Right ventricle myocardium inferior (tissue), 1 donor: ENCODE data around the gene AKR1D1. TPM values are rescaled to one million over a fixed set of nuclear protein-coding genes. Genes with fewer than 3 reads are reported as not detected.
"Not testable (repeated sequence)": the region's sequence is repeated elsewhere in the genome, so short reads cannot be mapped to it uniquely, and the experiment has no call there.

Experiments used
- ATAC-seq: fragments of 200-7000 bp; cut with Tn5 transposase; one replicate; pipeline ENCODE4 v1.9.1; 2020; ENCODE audit warnings: mild to moderate bottlenecking, moderate library complexity
- DNase-seq: peaks from one replicate; pipeline ENCODE4 v3.0.0; 2021; ENCODE audit errors: missing footprints
- intact Hi-C: fragments of 100-400 bp; cut with DNase I; formaldehyde crosslinking; loops from one replicate; pipeline ENCODE4 v1.11.0; 2022
- long read RNA-seq: library from polyadenylated mRNA; unstranded; transcript quantifications from one replicate; pipeline ENCODE4 v2.0.0, GENCODE V29; 2021
- total RNA-seq: library from RNA; stranded (reverse); fragmentation: NEBNext Ultra II Directional; extraction: Animal tissue kit (Norgen Biotek cat#: 25700); gene quantifications from one replicate; pipeline ENCODE4 v1.2.1, GENCODE V29; 2021
- donor health status: DM: no; HTN: yes; CAD: no; lungs with severe emphysema.

Gene AKR1D1, protein sequence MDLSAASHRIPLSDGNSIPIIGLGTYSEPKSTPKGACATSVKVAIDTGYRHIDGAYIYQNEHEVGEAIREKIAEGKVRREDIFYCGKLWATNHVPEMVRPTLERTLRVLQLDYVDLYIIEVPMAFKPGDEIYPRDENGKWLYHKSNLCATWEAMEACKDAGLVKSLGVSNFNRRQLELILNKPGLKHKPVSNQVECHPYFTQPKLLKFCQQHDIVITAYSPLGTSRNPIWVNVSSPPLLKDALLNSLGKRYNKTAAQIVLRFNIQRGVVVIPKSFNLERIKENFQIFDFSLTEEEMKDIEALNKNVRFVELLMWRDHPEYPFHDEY
- total RNA-seq = not detected
- long read RNA-seq = 0 reads

DNA sequence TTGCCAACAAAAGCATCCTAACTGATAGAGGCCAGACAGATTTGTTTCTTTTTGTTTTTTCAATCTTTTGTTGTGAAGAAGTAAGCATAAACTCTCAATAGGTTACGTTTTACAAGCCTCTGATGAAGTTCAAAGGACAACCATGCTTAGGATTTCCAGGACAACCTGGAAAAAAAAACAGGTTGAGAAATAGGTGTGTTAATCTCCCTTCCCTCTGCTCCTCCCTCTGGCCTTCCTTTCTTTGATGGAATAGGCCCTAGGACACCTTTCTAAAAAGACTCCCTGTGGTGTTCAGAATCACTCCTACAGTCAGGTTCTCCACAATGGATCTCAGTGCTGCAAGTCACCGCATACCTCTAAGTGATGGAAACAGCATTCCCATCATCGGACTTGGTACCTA is at the start of gene AKR1D1:
TSS of gene AKR1D1 (plus strand) at position 264 of the 400 bp plus-strand sequence. CDS start at position 324, 60 bp downstream.
- intact Hi-C loops = no loop called here
- DNase-seq (no peak), ATAC-seq (no peak)

DNA sequence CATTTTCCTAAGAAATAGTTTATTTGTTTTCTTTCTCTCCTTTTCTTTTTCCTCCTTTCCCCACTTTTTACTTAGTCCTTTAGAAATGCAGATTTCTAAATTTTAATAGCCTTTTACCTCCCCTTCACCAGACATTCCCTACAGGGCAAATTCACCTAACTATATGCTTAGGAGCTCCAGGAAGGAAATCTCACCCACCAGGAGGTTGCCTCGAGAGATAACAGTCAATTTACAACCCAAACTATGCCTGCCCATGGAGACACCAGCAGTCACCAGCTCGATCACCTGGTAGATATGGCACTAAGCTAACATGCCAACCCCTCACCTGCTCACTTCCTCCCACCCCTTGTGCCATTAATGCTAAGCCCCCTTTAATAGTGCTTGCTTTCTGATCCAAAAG is 49.2 kb upstream of the AKR1D1 start:
- intact Hi-C loops = no loop called here
- DNase-seq = no peak

DNA sequence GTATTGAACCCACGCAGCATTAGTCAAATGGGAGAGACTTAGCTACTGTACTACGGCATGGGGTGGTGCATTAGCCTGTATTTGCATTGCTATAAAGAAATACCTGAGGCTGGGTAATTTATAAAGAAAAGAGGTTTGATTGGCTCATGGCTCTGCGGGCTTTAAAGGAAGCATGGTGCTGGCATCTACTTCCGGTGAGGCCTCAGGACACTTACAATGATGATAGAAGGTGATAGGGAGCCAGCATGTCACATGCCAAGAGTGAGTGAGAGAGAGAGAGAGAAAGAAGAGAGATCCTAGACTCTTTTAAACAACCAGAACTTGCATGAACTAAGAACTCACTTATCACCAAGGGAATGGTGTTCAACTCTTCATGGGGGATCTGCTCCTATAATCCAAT is 47.1 kb upstream of the AKR1D1 start:
- ATAC-seq = no peak
- intact Hi-C loops = no loop called here
- DNase-seq = no peak

More for the DNA sequence above, 49.2 kb upstream of the AKR1D1 start:
- no peak for ATAC-seq

DNA sequence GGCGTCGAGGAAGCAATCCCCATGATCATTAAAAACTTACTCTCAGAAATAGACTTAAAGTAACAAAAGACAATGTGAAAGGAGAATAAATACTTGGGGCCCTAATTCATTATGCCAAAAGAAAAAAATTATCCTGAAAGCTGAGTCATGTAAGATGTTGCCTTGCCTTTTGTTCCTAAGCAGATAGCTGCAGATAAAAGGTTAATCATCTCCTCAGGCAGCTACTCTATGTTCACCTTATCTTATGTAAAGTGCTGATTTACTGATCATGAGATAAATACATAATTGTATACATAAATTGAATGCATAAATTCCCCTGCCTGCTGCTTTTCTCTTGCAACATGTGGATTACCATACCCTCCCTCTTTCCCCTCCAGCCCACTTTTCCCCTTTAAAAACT is 46.3 kb upstream of the AKR1D1 start:
- no peak for DNase-seq
- intact Hi-C loops = no loop called here
- no peak for ATAC-seq

DNA sequence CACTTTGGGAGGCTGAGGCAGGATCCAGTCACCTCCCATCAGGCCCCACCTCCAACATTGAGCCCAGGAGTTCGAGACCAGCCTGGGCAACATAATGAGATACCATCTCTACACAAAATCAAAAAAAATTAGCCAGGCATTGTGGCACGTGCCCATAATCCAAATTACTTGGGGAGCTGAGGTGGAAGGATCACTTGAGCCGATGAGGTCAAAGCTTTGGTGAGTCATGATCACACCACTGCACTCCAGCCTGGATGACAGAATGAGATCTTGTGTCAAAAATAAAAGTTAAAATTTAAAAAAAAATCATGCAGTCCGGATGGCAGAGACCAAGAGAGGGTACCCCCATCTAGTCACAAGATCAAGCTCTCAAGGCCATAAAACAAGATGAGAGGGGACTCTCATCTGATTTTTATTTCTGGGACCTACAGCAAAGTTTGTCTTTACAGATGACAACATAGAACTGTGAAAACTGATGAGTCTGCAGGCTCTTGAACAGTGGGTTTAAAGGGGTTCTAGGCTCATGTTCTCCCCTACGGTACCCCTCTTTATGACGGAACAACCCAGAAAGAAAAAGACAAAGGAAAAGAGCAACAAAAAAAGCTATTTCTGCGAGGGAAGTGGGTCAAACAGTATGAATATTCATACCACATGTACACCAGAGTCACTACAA is 45.4 kb upstream of the AKR1D1 start:
- intact Hi-C loops = no loop called here
- no peak for DNase-seq
- ATAC-seq = no peak

DNA sequence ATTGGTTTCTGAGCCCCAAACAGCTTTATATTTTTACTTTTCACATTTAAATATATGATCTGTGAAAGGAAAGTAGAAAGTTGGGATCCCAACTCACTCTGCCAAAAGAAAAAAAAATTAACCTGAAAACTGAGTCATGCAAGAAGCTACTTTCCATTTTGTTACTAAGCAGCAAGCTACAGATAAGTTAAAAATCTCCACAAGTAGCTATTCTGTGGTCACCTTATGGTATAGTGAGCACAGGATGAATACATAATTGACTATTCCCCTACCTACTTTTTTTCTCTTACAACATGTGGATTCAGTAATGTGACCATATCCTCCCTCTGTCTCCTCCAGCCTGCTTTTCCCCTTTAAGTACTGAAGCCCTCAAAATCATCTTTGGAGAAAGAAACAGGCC is 44.1 kb upstream of the AKR1D1 start:
- no peak for DNase-seq
- intact Hi-C loops = no loop called here
- ATAC-seq = no peak

DNA sequence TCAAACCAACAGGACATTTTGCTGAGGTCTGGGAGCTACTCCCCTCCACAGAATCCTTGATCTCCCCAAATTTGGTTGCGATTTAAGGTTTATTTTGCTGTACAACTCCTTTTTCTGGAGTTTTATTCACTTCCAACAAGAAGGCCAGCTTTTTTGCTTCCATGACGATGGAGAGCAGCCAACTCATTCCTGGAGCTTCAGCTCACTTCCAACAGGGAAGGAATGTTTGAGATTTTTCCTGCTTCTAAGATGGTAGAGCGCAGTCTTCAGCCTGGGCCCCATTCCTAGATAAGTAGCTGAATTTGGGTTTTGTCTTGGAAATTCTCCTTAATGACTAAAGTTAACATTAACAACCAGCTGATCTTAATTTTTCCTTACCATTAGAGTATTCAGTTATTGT is 43.5 kb upstream of the AKR1D1 start:
- no peak for DNase-seq
- intact Hi-C loops = no loop called here
- ATAC-seq = no peak

DNA sequence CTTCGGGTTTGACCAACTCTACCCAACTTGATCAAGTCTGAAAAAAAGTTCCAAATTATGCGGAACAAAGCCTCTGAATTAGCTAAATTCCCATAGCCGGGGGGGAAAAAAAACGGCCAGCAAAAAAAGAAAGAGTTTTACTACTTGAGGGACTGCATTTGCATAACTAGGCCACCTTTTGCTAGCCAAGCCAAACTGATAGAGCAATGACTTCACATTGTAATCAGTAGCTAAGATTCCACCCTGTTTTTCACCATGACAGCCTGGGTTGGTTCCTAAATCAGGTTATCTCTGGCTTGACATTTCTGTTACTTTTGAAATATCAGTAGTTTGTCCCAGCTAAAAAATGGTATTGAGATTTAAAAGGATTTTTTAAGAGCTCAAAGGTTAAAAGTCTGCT is 43.0 kb upstream of the AKR1D1 start:
- intact Hi-C loops = no loop called here
- no peak for ATAC-seq
- DNase-seq = no peak

DNA sequence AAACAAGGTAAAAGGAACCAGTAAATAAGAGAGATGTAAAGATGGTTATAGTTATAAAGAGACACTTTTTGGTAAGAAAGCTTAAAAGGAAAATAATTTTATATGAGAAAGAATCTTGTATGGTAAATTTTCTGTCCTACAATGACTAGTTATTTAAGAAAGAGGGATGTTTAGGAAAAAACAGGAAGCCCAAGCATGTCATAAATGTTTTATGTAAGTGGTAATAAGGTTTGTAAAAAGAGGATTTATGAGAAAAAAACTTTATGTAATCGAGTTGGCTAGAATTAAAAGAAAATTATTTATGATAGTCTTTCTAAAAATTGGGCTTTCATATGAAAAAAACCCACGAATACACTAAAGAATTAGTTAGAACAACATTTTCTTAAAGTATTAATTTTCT is 40.1 kb upstream of the AKR1D1 start:
- ATAC-seq (no peak), DNase-seq (no peak)
- intact Hi-C loops = no loop called here

DNA sequence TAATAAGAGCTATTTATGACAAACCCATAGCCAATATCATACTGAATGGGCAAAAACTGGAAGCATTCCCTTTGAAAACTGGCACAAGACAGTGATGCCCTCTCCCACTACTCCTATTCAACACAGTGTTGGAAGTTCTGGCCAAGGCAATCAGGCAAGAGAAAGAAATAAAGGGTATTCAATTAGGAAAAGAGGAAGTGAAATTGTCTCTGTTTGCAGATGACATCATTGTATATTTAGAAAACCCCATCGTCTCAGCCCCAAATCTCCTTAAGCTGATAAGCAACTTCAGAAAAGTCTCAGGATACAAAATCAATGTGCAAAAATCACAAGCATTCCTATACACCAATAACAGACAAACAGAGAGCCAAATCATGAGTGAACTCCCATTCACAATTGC is 36.2 kb upstream of the AKR1D1 start:
- ATAC-seq, DNase-seq, intact Hi-C loops: not testable (repeated sequence)

DNA sequence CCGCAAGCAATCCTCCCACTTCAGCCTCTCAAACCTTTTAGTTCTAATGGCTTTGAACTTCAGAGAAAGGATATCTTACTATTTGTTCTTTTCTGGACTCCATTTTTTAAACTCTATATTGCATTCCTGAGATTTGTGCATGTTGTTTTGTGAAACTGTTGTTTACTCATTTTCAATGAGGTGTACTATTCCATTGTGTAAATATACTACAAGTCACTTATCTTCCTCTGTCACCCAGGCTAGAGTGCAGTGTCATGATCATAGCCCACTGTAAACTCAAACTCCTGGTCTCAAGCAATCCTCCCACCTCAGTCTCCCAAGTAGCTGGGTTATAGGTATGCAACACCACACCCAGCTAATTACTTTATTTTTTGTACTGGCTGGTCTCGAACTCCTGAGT is 31.4 kb upstream of the AKR1D1 start:
- intact Hi-C loops = no loop called here
- DNase-seq (no peak), ATAC-seq (no peak)

DNA sequence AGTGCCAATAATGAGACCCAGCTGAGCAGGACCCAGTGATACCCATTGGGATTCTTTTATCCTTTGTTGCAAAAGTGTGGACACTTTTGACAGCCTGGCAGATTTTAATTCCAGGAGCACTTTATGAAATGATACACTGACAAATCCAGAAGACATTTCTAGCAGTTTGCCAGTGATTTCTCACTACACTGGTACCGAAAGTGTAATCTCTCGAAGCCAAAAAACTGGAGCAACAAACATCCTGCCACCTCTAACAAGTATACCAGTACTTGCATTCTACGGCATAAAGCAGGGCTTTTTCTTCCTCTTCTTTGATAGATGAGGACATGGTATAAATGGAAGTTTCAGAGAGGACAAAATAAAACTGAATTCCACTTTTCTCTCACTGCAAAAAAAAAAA is 28.4 kb upstream of the AKR1D1 start:
- ATAC-seq = no peak
- intact Hi-C loops = no loop called here

DNA sequence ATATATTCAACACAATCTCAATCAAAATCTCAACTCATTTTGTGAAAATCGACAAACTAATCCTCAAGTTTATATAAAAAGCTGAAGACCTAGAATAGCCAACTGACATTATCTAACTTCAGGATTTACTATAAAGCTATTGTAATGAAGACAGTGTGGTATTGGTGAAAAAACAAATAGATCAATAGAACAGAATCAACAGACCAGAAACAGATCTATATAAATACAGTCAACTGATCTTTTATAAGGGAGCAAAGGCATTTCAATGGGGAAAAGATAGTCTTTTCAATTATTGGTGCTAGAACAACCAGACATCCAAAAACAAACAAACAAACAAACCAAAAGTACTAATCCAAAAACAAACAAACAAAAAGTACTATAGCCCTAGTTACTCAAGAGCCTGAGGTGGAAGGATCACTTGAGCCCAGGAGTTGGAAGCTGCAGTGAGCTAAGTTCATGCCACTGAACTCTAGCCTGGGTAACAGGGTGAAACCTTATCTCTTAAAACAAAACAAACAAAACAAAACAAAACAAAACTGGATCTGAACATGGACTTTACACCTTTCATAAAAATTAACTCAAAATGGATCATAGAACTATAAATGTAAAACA is 26.6 kb upstream of the AKR1D1 start:
- ATAC-seq = no peak

More for the DNA sequence above, 28.4 kb upstream of the AKR1D1 start:
- no peak for DNase-seq

DNA sequence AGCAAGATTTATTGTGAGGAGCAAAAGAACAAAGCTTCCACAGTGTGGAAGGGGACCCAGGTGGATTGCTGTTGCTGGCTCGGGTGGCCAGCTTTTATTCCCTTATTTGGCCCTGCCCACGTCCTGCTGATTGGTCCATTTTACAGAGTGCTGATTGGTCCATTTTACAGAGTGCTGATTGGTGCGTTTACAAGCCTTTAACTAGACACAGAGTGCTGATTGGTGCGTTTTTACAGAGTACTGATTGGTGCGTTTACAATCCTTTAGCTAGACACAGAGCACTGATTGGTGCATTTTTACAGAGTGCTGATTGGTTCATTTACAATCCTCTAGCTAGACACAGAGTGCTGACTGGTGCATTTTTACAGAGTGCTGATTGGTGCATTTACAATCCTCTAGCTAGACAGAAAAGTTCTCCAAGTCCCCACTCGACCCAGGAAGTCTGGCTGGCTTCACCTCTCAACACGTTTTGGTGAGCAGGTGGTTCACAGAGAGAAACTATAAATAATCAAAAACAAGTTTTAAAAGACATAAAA is 24.5 kb upstream of the AKR1D1 start:
- intact Hi-C loops, DNase-seq, ATAC-seq: not testable (repeated sequence)

More for the DNA sequence above, 26.6 kb upstream of the AKR1D1 start:
- intact Hi-C loops = no loop called here
- no peak for DNase-seq

DNA sequence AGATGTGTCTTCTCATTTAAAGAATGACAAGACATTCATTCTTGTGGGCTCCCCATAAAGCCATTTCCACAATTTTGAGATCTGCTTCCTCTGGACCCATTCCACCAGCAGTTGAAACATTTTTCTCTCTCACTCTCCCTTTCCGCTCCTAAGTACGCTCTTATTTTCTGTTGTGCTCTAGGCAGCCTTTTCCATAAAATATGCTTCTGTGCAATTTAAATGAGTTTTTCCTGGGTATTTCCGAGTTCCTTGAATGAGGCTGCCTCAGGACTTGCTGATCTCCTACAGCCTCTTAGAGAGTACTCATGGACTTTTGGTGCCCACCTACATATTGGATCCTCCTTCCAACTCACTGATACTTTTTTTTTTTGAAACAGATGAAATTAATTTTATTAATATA is 23.6 kb upstream of the AKR1D1 start:
- intact Hi-C loops = no loop called here
- DNase-seq (no peak), ATAC-seq (no peak)

DNA sequence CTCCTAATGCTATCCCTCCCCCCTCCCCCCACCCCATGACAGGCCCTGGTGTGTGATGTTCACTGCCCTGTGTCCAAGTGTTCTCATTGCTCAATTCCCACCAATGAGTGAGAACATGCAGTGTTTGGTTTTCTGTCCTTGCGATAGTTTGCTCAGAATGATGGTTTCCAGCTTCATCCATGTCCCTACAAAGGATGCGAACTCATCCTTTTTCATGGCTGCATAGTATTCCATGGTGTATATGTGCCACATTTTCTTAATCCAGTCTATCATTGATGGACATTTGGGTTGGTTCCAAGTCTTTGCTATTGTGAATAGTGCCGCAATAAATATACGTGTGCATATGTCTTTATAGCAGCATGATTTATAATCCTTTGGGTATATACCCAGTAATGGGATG is 20.6 kb upstream of the AKR1D1 start:
- ATAC-seq, intact Hi-C loops, DNase-seq: not testable (repeated sequence)

DNA sequence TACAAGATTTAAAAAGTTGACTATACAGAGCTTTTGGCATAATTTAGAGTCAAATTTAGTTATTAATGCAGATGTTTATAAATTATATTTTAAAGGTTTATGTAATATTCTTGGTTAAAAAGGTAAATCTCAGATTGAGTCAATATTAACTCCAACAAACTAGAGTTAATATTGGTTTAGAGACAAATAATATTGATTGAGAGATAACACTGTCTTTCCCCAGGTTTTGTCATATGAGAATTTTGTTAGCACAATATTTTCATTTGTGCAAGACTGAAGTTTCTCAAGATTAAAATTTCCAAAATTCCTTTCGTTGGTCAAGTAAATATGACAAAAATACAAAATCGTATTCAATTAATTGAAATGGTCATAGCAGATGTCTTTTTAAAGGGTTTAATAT is 12.9 kb upstream of the AKR1D1 start:
- intact Hi-C loops = no loop called here
- no peak for DNase-seq
- no peak for ATAC-seq

DNA sequence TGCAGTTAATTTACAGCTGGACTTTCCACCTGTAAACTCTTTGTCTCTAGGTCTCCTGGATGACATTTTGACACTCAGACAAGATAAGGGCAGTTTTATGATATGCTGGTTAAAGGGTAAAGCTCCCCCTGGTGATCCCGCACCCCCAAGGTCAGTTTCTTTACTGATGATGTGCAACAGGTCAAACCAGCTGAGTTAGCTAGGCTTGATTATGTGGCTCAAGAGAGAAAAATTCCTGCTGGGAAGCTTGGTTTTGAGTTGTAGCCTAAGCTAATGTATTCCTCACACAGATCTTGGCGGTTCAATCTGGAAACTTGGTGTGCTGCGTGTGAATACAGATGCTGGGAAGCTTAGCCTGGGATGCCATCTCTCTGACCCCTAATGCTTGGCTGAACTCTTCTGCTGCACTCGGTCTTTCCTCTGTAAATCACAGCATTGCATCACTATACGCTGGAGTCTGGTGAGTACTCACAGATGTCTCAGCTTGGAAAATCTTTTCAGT is 11.4 kb upstream of the AKR1D1 start:
- intact Hi-C loops = no loop called here
- DNase-seq (no peak), ATAC-seq (no peak)

DNA sequence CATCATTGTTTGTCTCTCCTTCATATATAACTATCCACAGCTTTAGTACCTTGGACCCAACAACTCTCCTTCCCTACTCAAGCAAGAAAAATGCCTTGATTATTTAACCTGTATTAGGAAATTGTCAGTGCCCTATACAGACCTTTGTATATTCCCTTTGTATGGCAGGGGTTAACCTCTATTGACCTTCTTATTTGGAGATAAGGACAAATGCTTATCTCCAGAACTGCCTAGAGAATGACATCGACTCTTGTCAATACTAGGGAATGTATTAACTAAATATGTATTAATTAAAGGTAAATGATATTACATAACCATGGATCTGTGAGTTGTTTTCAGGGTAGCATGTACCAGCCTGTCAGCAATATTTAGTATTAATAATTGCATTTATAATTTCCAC is 10.4 kb upstream of the AKR1D1 start:
- no peak for ATAC-seq
- intact Hi-C loops = no loop called here
- DNase-seq = no peak

DNA sequence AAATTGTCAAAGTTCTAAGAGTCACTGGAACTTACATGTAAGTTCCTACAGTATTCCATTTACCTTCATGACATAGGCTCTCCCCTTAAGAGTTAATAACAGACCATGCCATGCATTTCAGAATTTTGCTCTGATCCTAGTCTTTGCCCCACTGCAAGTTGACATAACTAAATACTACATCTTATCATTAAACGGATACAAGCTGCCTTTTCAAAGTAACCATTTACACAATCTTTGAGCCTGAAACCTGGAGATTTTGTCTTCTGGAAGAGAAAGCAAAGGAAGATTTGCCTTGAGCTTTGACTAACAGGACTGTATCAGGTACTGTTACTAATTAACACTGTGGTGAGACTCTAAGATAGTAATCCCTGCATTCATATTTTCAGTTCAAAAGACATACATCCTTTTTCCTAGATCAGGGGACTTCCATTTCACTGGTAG is 9.3 kb upstream of the AKR1D1 start:
- DNase-seq = no peak
- intact Hi-C loops = no loop called here
- ATAC-seq = no peak
